ENCODE data around the gene PM20D1. TPM values are rescaled to one million over a fixed set of nuclear protein-coding genes. Genes with fewer than 3 reads are reported as not detected.
"Not testable (repeated sequence)": the region's sequence is repeated elsewhere in the genome, so short reads cannot be mapped to it uniquely, and the experiment has no call there.

PM20D1 gene
- total and polyA plus RNA-seq, 9 donors, result 0.05 to 1.8 (median 0.74) TPM; not detected in 1

DNA sequence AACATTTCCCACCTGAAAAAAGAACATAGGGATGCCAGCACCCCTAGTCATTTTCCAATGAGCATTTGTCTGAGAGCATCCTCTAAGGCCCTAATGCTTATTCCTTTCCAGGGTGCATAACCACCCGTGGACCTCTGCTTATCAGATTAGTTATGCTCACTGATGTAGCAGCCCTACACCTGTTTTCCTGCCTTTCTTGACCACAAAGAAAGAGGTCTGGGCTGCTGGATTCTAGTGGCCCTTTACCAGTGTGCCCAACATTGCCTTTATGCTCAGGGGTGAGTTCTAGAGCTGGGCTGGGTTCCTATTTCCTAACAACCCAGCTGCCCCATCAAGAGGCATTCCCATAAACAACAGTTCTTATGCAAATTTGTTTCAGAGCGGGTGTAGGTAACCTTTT lies 20.3 kb upstream of the PM20D1 start:
- Histone ChIP-seq H3K4me3 (no peak overlapping the region), H3K27me3 (no peaks in the 10 kb centered on the region), H3K9me3 (no peaks in the 10 kb centered on the region), H3K27ac (no peak overlapping the region), H3K36me3 (no peaks in the 10 kb centered on the region), H3K4me1 (ENCODE audit: insufficient read depth) (no peaks in the 10 kb centered on the region)
- DNase-seq, result no peak
- intact Hi-C loops (cut with DNase I), result no loop called here
- 65 to 86% (median 70%) methylated on average over 2 of the region's 2 CpGs for WGBS, 3 donors
- TF ChIP-seq, protein P1, sequence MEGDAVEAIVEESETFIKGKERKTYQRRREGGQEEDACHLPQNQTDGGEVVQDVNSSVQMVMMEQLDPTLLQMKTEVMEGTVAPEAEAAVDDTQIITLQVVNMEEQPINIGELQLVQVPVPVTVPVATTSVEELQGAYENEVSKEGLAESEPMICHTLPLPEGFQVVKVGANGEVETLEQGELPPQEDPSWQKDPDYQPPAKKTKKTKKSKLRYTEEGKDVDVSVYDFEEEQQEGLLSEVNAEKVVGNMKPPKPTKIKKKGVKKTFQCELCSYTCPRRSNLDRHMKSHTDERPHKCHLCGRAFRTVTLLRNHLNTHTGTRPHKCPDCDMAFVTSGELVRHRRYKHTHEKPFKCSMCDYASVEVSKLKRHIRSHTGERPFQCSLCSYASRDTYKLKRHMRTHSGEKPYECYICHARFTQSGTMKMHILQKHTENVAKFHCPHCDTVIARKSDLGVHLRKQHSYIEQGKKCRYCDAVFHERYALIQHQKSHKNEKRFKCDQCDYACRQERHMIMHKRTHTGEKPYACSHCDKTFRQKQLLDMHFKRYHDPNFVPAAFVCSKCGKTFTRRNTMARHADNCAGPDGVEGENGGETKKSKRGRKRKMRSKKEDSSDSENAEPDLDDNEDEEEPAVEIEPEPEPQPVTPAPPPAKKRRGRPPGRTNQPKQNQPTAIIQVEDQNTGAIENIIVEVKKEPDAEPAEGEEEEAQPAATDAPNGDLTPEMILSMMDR (IDR thresholded peaks at IDR 0.05), result no peak
- TF ChIP-seq POLR2A (IDR thresholded peaks at IDR 0.05), result no peak
- no peak for TF ChIP-seq EP300 (IDR thresholded peaks at IDR 0.05)

DNA sequence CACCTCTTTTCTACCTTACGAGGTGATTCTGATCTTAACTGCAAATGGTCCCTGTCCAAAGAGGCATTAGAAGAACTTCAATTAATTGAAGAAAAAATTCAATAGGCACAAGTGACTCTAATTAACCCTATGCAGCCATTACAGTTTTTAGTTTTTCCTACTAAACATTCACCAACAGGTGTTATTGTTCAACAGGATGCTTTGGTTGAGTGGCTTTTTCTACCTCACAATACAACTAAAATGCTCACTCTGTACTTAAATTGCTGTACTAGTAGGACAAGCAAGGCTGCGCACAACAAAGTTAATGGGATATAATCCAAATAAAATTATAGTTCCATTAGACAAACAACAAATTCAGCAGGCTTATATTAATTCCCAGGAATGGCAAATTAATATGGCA lies 11.6 kb upstream of the PM20D1 start:
- TF ChIP-seq EP300 (IDR thresholded peaks at IDR 0.05) (no peak), POLR2A (IDR thresholded peaks at IDR 0.05) (no peak)
- TF ChIP-seq, protein P1 (IDR thresholded peaks at IDR 0.05), result no peak
- H3K27ac ChIP-seq, result no peak overlapping the region
- intact Hi-C loops (cut with DNase I), result no loop called here
- no peaks in the 10 kb centered on the region for H3K27me3 ChIP-seq
- no peak for DNase-seq
- 97 to 98% (median 98%) methylated on average over 2 of the region's 2 CpGs for WGBS, 3 donors
- no peaks in the 10 kb centered on the region for H3K4me1 ChIP-seq (ENCODE audit: insufficient read depth)
- H3K4me3 ChIP-seq, result no peak overlapping the region
- no peaks in the 10 kb centered on the region for H3K36me3 ChIP-seq
- H3K9me3 ChIP-seq, result no peaks in the 10 kb centered on the region

DNA sequence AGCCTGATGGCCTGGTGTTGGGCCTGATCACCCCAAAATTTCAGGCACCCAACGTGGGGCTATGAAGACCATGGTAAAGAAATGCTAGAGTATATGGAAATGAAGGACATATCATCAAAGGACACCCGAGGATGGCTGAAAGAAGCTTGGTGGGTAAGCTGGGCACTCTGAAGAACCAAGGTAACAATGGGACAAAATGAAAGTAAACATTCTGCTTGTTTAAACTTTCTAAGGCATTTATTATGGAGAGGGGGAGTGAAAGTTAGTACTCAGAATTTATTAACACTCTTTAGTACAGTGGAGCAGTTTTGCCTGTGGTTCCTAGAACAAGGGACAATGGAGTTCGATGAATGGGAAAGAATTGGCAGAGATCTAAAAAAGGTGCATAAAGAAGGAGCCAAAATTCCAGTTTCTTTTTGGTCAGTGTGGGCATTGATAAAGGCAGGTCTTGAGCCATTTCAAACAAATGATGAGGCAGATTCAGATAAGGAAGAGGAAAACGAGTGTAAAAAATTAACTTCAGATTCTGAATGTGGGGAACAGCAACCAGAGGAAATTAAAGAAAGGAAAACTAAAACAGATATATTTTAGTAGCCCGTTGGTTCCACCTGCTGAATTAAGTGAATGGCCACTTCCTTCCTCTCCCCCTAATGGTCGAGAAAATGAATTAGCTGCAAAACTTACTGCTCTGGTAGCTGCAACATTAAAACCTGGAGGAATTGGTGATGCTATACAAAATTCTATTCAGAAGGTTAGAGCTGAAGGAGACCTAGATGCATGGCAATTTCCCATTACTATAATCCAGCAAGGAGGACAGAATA lies 8.4 kb upstream of the PM20D1 start:
- no peak overlapping the region for H3K4me3 ChIP-seq
- no peak overlapping the region for H3K27ac ChIP-seq
- H3K36me3 ChIP-seq, result no peaks in the 10 kb centered on the region
- 50 to 80% (median 52%) methylated on average over 6 of the region's 6 CpGs for WGBS, 3 donors
- no peaks in the 10 kb centered on the region for H3K4me1 ChIP-seq (ENCODE audit: insufficient read depth)
- no peaks in the 10 kb centered on the region for H3K27me3 ChIP-seq
- TF ChIP-seq, protein P1 (IDR thresholded peaks at IDR 0.05), result no peak
- TF ChIP-seq POLR2A (IDR thresholded peaks at IDR 0.05) (no peak), EP300 (IDR thresholded peaks at IDR 0.05) (no peak)
- intact Hi-C loops (cut with DNase I), result no loop called here
- no peaks in the 10 kb centered on the region for H3K9me3 ChIP-seq
- DNase-seq, result no peak

DNA sequence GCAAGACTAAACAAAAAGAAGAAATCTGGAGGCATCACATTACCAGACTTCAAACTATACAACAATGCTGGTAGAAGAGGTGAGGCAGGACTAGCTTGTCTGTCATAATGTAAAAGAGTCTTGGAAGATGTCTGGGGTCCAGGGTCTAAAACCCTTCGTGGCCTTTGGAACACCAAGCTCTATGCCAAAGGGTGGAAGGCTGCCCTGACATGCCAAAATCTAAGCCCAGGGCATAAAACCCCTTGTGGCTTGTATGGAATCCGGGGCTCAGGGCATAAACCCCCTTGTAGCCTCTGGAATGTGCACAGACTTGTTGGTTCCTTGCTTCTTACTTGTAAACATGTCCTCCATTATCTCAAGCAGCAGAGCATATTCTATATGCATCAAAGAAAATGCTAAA lies 7.6 kb upstream of the PM20D1 start:
- H3K4me1 ChIP-seq (ENCODE audit: insufficient read depth); intact Hi-C loops (cut with DNase I); H3K27ac ChIP-seq; DNase-seq; H3K27me3 ChIP-seq; H3K36me3 ChIP-seq; H3K4me3 ChIP-seq; H3K9me3 ChIP-seq: not testable (repeated sequence)
- WGBS, 3 donors, result 72 to 96% (median 79%) methylated on average over 2 of the region's 2 CpGs

DNA sequence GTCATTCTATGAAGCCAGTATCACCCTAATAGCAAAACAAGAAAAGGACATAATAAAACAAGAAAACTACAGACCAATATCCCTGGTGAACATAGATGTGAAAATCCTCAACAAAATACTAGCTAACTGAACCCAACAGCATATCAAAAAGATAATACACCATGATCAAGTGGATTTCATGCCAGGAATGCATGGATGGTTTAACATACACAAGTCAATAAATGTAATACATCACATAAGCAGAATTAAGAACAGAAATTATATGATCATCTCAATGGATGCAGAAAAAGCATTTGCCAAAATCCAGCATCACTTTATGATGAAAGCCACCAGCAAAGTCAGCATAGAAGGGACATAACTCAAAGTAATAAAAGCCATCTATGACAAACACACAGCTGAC lies 6.5 kb upstream of the PM20D1 start:
- Histone ChIP-seq H3K9me3 (no peaks in the 10 kb centered on the region), H3K27ac (no peak overlapping the region), H3K4me1 (ENCODE audit: insufficient read depth) (no peaks in the 10 kb centered on the region), H3K4me3 (no peak overlapping the region), H3K36me3 (no peaks in the 10 kb centered on the region), H3K27me3 (no peaks in the 10 kb centered on the region)
- no peak for DNase-seq
- no peak for TF ChIP-seq EP300 (IDR thresholded peaks at IDR 0.05)
- no peak for TF ChIP-seq POLR2A (IDR thresholded peaks at IDR 0.05)
- TF ChIP-seq, protein P1 (IDR thresholded peaks at IDR 0.05), result no peak
- intact Hi-C loops (cut with DNase I), result no loop called here
